ENCODE measurements around the gene CELA2B.
A peak's percentile ranks its signal among the peaks of the same experiment; 100 is the strongest.
"Not testable (repeated sequence)": the region's sequence is repeated elsewhere in the genome, so short reads cannot be mapped to it uniquely, and the experiment has no call there.

CELA2B gene

GRCh38 chr1:15445390-15446122 is 30.3 kb upstream of the CELA2B start:
- no peak for DNase-seq (ENCODE audit: low spot score)

- DNase-seq (ENCODE audit: low spot score), result no peak
Observed at GRCh38 chr1:15446212-15446611, 29.7 kb upstream of the CELA2B start.

- DNase-seq (ENCODE audit: low spot score), result no peak
Observed at GRCh38 chr1:15448877-15449462, 26.9 kb upstream of the CELA2B start.

- no peak for DNase-seq (ENCODE audit: low spot score)
Observed at GRCh38 chr1:15449567-15449966, 26.3 kb upstream of the CELA2B start.

GRCh38 chr1:15451014-15451722 is 24.7 kb upstream of the CELA2B start:
- DNase-seq (ENCODE audit: low spot score), result no peak

- DNase-seq (ENCODE audit: low spot score), result peak; percentile 41
Observed at GRCh38 chr1:15452216-15452615, 23.7 kb upstream of the CELA2B start.

- DNase-seq (ENCODE audit: low spot score), result no peak
Observed at GRCh38 chr1:15452866-15453571, 22.9 kb upstream of the CELA2B start.

- DNase-seq (ENCODE audit: low spot score), result no peak
Observed at GRCh38 chr1:15453734-15454133, 22.2 kb upstream of the CELA2B start.

- peak; percentile 23 for DNase-seq (ENCODE audit: low spot score)
Observed at GRCh38 chr1:15454256-15454655, 21.6 kb upstream of the CELA2B start.

- DNase-seq (ENCODE audit: low spot score), result no peak
Observed at GRCh38 chr1:15455522-15455921, 20.4 kb upstream of the CELA2B start.

- DNase-seq (ENCODE audit: low spot score), result no peak
Observed at GRCh38 chr1:15456313-15456954, 19.5 kb upstream of the CELA2B start, which contains the start of gene CELA2A. CELA2A (plus strand) TSS chr1:15456732; CDS start chr1:15456754, 22 bp downstream.

GRCh38 chr1:15457585-15457984 is 18.3 kb upstream of the CELA2B start:
- no peak for DNase-seq (ENCODE audit: low spot score)

- not testable (repeated sequence) for DNase-seq (ENCODE audit: low spot score)
Observed at GRCh38 chr1:15458388-15458787, 17.5 kb upstream of the CELA2B start.

GRCh38 chr1:15459771-15460707 is 15.9 kb upstream of the CELA2B start:
- DNase-seq (ENCODE audit: low spot score), result peak; percentile 28

GRCh38 chr1:15460708-15461095 is 15.2 kb upstream of the CELA2B start:
- DNase-seq (ENCODE audit: low spot score), result no peak

- DNase-seq (ENCODE audit: low spot score), result not testable (repeated sequence)
Observed at GRCh38 chr1:15463064-15463800, 12.7 kb upstream of the CELA2B start.

- DNase-seq (ENCODE audit: low spot score), result not testable (repeated sequence)
Observed at GRCh38 chr1:15463926-15464322, 12.0 kb upstream of the CELA2B start.

- DNase-seq (ENCODE audit: low spot score), result no peak
Observed at GRCh38 chr1:15465674-15466073, 10.2 kb upstream of the CELA2B start.

- not testable (repeated sequence) for DNase-seq (ENCODE audit: low spot score)
Observed at GRCh38 chr1:15466955-15467625, 8.8 kb upstream of the CELA2B start.

Data from RKO (cell line).